Activated naive CD4-positive, alpha-beta T cell treated with anti-CD3 and anti-CD28 coated beads, Interleukin-2, amount 50 U/mL, for 16 hours (primary cell): ENCODE data around the gene CLIC4.

Experiments used
- DNase-seq: peaks from one replicate; pipeline ENCODE4 v3.0.0-alpha.2; 2020

CLIC4 gene

DNA sequence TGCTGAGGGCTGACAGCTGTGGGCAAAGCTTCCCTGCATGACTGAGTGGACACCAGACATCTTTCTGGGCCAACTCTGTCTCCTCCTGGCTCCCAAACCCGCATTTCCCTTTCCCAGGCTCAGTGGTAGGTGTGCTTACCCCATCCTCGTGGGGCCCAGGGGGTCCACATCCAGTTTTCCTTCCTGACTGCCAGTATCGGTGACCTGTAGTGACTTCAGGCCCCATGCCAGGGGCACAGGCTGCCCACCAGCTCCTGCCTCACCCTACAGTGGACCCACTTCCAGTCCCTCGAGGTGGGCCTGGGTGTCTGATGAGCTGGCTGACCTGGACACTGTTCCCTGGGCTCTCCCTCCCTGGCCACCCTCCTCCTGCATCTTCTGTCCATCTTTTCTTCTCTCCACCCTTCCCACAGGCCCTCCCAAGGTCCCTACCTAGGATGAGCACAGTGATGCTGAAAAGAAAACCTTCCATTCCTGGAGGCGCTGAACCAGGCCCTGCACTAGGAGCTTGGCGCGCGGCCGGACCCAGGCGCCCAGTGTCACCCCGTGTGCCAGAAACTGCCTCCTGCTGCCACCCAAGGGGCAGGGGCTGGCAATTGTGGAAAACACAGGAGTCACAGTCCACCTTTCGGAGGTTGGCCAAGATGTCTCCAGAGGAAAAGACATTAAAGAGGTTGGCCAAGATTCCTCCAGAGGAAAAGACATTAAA is 117.7 kb downstream of the CLIC4 start:
- DNase-seq = no peak

DNA sequence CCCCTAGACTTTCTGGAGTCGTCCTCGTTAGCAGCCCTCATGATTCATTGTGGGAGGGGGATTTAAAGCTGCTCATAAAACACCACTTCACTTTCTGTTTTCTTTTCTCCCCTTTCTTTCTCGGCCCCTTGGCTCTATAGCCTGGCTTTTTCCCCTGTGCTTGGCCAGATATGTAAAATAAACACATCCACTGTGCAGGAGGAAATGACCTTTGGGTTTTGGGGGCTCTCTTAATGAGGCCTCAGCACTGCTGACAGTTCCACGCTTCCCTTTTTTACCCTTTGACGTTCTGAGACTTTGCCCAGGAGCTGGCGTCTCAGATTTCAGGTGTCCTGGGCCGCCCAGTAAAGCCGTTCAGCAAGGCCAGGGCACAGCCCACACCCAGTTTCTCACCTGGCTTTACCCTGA is 119.1 kb downstream of the CLIC4 start:
- DNase-seq = no peak

DNA sequence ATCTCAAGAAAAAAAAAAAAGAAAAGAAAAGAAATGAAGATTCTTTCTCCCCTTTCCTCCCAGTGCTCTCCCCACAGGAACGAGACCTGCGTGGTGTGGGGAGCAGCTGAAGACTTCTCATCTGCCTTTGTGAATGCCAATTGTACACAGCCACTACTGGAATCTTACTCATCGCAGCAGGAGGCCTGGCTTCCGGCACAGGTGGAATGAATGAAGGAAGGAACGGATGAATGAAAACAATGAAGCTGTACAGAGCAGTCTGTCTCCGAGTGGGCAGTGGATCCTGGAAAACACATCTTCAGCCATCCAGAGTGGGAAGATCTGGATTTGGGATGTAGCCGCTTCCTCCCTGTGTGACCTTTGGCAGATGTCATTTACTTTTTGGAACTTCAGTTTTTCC is 119.9 kb downstream of the CLIC4 start:
- no peak for DNase-seq

DNA sequence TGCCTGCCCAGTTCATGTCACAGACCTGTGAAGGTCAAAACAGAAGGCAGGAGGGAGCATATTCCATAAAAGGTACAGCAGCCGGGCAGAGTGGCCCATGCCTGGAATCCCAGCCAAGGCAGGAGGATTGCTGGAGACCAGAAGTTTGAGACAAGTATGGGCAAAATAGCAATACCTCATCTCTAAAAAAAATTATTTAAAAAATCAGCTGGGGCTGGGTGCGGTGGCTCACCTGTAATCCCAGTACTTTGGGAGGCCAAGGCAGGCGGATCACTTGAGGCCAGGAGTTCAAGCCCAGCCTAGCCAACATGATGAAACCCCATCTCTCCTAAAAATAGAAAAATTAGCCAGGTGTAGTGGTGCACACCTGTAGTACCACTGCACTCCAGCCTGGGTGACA is 120.3 kb downstream of the CLIC4 start:
- DNase-seq = no peak

DNA sequence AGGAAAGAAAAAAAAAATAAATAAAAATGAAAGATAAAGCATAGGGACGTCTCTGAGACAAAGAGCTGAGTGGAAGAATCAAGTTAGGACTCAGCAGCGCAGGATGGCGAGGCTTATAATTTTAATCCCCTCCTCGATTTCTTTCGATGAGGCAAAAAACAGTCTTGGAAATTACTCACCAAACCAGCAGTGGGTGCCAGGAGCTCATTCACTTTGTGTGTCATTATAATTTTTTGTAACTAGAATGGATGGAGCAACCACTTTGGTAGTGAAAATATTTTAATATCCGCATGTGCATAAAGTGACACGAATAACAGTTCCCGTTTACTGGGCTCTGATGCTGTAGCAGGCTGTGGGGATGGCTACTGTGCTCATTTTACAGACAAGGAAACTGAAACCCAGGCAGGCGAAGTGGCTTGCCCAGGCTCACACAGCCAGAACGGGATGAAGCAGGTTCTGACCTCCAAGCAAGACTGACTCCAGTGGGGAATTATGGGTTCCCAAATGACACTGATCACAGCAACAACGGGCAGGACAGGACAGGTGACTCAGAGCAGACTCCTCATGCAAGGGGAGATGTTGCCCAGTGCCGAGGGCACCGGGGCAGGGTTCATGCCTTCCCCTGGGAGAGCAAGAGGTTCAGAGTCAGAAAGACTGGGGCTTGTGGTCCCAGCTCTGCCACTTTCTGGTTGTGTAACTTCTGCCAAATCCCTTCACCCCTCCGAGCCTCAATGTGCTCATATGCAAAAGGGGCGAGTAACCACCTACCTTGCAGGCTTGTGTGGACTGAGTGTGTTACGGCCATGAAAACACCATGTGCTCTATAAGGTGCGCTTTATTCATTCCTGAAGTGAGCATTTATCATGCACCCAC is 121.2 kb downstream of the CLIC4 start:
- DNase-seq = no peak

DNA sequence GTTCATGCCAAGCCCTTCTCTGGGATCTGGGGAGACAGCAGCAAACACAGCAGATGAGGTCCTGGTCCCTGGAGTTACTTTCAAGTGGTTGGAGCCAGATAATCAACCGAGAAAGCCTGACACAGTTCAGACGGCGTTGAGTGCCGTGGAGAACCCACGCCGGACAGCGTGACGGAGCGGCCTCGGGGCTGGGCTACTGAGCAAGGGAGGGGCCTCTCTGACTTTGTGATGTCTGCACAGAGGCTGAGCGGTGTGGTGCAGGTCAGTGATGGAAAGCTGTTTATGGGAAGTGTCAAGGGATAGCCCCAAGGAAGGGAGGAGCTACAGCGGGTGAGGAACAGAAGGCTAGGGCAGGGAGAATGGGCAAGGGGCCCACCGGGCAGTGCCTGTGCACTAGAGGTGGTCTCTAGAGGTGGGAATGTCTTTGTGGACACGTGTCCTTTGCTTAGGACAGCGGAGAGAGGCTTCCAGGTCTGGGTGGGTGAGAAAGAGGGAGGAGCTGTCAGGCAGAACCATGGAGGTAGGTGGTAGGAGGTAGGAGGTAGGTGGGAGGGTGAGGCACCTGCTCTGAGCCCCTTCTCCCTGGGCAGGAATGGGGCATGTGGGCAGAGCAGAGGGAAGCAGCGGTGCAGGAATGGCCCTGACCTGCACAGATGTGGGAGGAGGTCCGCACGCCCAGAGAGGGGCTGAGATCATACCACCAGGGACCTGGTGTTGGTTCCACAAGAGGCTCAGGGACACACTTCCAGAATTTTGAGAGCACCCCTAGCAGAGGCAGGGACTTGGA is 122.0 kb downstream of the CLIC4 start:
- DNase-seq = no peak

DNA sequence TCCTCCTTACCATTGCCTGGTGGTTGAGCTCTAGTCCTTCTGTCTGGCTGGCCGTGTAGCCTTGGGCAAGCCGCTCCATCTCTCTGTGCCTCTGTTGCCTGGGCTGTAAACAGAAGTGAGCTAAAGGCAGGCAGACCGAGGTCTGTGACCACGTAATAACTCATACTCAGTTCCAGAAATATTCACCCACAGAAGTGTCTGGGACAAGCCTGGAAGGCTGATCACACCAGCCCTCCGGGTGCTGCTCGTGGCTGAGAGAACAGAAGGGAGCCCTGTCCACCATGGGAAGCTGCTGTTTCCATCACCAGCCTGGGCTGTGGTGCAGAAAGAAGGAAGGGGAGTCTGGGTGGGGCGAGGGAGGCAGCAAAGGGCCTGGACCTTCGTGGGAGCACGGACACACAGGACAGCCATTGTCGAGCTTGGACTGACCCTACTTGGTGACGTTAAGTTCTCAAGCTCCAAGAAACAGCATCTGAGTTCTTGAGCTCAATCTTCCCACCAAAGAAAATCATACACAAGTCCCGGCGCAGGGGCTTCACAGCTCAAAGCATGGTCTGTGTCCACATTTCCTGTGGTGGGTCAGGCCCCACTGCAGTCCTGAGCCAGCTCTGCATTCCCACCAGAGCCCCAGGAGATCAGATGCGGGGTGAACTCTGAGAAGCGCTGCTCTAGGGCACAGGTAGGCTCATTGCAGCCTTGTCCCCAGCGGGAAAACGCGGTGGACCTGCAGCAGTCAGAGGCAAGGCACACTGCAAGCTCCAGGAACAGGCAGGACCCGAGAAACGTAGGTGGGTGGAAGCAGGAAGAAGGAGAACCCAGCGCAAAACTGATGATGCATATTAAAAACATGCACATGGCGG is 123.0 kb downstream of the CLIC4 start:
- no peak for DNase-seq

DNA sequence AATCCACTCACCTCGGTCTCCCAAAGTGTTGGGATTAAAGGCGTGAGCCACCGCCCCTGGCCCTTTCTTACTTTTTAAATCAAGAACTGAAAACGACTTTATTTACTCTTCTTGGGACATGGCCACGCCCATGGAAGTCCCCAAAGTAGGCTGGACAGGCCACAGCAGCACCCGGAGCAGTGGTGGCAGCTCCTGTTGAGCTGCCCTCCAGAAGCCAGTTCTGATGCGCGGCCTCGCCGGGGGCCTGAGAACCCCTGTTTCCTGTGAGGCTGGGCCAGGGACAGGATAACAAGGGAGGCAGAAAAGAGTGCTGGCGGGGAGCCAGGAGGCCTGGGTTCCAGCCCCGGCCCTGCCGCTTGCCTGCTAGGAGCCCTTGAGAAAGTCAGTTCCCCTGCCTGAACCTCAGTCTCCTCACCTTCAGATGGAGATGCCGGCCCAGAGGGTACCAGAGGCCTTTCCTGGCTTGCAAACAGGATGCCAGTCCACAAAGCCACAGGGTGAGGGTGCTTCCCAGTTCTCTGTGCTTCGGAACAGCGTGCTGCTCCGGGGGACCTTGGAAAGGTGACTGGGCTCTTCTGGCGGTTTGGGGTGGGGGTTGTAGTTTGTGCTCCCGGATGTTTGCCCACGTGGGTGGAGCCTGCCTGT is 125.4 kb downstream of the CLIC4 start:
- DNase-seq = no peak

DNA sequence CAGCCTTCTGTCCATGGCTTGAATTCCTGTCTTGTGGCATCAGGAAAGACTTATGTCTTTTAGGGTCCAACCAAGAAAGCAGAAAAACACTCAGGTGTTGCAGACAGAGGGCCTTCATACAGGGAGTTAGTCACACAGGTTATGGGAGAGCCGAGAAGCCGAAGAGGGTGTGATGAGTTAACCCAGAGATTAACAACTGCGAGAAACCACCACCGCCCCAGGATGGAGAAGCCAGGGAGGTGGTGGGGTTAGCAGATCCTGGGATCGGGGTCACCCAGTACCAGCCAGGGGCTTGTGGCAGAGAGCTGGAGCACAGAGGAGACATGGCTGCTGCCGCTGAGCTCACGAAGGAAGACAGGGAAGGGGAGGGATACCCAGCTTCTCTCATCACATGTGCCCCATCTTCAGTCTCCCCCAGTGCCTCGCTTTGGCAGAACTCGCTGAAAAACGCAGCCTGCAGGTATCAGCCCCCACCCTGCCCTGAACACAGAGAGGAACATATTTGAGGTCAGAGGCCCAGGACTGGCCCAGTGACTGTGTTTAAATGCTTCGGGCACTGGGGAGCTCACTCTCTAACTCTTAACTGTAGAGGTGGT is 126.2 kb downstream of the CLIC4 start:
- no peak for DNase-seq

DNA sequence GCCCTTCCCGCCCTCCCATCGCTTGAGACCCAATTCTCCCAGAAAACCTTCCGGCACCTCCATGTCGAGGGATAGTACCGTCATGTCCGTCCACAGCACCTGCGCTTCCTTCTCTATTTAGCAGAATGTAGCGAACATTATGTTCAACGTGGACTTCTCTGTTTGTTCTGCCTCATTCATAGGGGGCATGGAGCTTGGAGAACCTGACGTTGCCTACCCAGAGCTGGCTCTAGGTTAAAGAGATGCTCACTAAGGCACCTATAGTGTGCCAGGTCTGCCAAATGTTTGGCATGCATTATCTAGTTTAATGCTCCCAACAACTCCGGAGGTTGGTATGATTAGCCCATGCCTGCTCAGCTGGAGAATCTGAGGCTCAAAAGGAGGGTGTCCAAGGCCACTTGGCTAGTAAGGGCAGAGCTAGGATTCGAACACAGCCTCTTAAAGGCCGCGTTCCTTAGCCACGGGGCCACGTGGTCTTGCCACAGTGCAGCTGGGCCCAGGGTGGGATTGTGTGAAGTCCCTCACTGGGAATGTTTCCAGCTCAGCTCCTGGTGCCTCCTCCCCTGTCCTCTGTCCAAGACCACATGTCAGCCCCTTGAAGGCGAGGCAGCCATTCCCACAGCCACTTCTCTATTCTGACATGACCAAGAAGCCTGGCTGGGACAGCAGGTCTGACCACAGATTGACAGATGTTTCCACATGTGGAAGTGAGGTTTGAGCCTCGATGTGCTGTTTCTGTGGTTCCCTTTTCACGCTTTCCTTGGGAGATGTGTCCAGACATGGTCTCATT is 127.0 kb downstream of the CLIC4 start:
- DNase-seq = no peak

DNA sequence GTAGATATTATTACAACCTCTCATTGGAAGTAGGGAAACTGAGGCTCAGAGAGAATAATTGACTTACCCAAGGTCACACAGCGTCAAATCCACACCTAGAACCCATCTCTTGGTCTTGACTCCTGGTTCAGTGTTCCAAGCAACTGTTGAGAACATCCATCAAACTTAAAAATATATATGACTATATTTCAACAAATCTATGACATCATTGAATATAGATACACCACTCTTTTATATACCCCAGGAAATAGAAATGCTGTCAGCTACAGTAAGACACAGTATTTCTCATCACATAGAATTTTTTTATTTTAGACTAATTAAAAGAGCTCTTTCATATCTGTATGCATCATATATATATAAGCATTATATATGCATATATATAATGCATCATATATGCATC is 127.9 kb downstream of the CLIC4 start:
- DNase-seq = no peak

DNA sequence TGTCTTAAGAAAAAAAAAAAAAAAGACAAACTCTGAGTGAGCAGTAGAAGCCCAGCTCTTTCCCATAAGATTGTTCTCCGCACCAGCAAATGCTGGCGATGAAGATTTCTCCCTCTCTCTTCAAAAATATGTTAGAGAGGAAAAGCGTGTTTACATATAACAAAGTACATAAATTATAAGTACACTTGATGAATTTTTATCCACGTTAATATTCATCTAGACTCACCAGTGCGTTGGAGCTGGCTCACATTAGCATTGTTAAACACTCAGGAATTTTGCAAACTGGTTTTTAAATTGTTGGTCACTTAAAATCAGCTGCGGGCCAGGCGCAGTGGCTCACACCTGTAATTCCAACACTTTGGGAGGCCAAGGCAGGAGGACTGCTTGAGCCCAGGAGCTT is 128.8 kb downstream of the CLIC4 start:
- DNase-seq = no peak

DNA sequence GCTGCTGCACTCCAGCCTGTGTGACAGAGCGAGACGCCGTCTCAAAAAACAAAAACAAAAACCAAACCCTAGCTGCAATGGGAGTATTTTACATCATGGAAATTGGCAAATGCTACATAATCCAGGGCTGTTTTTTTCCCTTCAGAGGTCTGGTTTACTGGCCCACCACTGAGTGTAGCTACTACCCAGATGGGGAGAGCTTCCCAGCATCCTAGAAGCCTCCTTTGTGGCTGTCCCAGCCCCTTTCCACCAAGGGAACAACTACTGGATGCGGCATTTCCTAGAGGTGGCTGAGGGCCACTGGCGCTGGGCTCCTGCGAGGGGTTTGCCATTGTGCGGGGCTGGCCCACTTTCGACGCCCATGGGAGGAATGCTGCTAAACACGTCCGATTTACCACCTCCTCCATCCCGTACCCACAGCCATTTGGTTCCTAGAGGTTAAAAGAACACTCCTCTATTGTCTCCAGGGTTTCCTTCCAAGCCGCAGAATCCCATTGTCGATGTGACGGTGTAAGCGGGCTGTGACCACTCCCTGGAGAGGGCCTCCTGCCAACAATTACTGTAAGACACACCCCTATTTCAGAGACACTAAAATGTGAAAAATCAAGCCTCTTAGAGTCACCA is 129.5 kb downstream of the CLIC4 start:
- DNase-seq = no peak

DNA sequence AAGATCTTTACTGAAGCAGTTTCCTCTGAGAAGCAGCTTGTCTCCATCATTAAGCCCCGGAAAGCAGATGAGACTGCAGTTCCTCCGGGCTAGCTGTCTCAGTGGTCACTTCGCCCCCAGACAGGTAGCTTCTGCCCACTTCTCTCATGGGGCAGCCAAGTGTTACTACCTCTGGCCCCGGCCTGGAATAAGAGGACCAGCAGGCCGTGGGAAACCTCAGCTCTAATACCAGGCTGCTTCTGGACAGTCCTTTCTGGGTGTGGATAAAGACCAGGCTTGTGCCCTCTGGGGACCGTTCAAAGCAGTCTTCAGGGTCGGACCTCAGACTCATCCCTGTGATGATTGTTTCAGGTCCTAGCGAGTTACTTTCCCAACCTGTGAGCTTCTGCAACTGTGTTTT is 130.0 kb downstream of the CLIC4 start:
- no peak for DNase-seq

DNA sequence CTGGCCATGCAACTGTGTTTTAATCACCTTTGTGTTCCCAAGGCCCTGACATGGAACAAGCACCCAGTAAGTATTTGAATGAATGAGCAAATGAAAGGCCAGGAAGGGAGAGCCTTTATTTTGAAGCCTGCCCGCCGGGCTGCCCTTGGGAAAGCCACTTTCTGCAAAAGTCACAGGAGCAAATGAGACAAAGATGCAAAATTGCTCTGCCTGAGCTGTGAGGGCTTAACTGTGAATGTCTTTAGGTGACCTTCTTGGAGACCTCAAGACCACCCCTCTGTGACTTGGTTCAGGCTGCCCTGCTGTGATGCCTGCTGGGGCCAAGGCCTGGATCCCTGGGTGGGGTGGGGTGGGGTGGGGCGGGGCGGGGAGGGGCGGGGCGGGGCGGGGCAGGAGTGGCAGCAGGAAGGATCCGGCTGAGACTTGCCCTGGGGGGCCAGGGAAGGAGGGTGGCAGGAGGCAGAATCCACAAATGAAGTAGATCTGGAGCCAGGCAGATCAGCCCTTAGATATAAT is 130.8 kb downstream of the CLIC4 start:
- no peak for DNase-seq

DNA sequence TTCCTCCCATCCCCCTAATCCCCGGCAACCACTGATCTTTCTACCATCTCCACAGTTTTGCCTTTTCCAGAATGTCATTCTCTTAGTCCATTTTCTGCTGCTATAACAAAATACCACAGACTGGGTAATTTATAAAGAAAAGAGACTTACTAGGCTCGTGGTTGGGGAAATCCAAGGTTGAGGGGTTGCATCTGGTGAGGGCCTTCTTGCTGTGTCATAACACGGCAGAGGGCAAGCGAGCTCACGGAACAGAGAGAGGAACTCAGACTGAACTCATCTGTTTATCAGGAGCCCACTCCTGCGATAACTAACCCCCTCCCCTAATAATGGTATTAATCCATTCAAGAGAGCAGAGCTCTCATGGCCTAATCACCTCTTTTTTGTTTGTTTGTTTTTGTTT is 132.8 kb downstream of the CLIC4 start:
- no peak for DNase-seq

DNA sequence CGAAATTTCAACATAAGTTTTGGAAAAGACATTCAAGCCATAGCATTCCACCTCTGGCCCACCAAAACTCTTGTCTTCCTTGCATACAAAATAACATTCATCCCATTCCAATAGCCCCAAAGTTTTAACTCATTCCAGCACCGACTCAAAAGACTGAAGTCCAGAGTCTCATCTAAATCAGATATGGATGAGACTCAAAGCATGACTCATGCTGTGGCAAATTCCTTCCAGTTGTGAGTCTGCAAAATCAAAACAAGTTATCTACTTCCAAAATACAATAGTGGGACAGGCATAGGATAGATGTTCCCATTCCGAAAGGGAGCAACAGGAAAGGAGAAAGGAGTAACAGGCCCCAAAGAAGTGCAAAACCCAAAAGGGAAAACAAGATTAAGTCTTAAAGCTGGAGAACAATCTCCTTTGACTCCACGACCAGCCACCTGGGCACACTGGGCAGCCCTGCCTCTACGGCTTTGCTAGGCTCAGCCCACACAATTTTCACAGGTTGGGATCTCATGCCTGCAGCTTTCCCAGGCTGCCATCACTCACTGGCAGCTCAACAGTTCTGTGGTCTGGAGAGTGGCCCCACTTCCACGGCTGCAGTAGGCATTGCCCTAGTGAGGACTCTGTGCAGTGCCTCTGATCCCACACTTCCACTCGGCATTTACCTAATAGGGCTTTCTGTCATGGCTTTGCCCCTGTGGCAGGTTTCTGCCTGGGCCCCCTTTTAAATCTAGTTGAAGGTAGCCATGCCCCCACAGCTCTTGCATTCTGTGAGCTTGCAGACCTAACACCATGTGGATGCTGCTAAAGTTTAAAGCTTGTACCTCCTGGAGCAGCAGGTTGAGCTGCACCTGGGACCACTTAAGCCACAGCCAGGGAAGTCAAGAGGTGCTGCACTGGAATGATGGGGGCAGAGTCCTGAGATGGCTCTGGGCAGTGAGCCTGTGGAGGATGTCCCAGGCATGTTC is 133.8 kb downstream of the CLIC4 start:
- no peak for DNase-seq

DNA sequence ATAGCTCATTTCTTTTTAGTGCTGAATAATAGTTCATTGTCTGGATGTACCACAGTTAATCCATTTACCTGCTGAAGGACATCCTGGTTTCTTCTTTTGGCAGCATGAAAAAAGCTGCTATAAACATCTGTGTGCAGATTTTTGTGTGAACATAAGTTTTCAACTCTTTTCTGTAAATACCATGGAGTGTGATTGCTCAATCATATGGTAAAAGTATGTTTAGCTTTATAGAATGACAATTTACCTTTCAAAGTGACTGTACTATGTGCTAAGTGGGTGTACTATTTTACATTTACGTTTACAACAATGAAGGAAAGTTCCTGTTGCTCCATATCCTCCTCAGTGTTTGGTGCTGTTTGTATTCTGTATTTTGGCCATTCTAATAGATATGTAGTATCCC is 135.8 kb downstream of the CLIC4 start:
- no peak for DNase-seq

DNA sequence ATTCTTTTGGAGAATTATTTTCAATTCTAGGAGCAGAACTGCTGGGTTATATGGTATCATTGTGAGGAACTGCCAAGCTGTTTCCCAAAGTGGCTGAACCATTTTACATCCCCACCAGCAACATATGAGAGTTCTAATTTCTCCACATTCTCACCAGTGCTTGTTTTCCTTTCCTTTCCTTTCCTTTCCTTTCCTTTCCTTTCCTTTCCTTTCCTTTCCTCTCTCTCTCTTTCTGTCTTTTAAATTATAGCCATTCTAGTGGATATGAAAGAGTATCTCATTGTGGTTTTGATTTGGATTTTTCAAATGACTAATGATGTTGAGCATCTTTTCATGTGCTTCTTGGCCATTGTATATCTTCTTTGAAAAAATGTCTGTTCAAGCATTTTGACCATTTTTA is 139.5 kb downstream of the CLIC4 start:
- no peak for DNase-seq
